Measurements from ENCODE around the gene SELENOM. TPM values are rescaled to one million over a fixed set of nuclear protein-coding genes. Genes with fewer than 3 reads are reported as not detected.

SELENOM gene
- total RNA-seq, 1 donor from 2014 or later = 228 TPM

- H3K4me1 Mint-ChIP-seq (ENCODE audit: low read depth) = peaks cover 17% of the 10 kb centered on the region
- DNase-seq (ENCODE audit: low spot score) = peak; percentile 90
- no peaks in the 10 kb centered on the region for H3K27me3 Mint-ChIP-seq (ENCODE audit: low read depth)
- H3K36me3 Mint-ChIP-seq (ENCODE audit: low read depth) = no peaks in the 10 kb centered on the region
- no peak overlapping the region for H3K4me3 Mint-ChIP-seq (ENCODE audit: unreplicated experiment)
- TF ChIP-seq, protein P1, sequence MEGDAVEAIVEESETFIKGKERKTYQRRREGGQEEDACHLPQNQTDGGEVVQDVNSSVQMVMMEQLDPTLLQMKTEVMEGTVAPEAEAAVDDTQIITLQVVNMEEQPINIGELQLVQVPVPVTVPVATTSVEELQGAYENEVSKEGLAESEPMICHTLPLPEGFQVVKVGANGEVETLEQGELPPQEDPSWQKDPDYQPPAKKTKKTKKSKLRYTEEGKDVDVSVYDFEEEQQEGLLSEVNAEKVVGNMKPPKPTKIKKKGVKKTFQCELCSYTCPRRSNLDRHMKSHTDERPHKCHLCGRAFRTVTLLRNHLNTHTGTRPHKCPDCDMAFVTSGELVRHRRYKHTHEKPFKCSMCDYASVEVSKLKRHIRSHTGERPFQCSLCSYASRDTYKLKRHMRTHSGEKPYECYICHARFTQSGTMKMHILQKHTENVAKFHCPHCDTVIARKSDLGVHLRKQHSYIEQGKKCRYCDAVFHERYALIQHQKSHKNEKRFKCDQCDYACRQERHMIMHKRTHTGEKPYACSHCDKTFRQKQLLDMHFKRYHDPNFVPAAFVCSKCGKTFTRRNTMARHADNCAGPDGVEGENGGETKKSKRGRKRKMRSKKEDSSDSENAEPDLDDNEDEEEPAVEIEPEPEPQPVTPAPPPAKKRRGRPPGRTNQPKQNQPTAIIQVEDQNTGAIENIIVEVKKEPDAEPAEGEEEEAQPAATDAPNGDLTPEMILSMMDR (IDR thresholded peaks at IDR 0.05) = no peak
- no peaks in the 10 kb centered on the region for H3K9me3 Mint-ChIP-seq (ENCODE audit: low read depth)
- no peak overlapping the region for H3K27ac Mint-ChIP-seq (ENCODE audit: unreplicated experiment)
These were observed 19.9 kb upstream of the SELENOM start for GRCh38 chr22:31127181-31127772.

DNA sequence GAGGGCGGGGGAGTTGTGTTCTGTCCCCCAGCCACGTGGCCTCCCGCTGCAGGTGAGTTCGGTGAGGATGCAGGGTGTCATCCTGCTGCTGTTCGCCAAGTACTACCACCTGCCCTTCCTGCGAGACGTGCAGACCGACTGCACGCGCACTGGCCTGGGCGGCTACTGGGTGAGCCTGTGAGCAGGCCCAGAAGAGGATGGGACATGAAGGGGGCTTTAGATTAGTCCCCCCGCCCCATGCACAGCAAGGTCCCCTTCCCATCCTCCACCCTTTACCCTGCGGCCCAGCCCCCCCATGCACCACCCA, 19.5 kb upstream of the SELENOM start:
- no peak overlapping the region for H3K27ac Mint-ChIP-seq (ENCODE audit: unreplicated experiment)
- TF ChIP-seq, protein P1 (IDR thresholded peaks at IDR 0.05) = no peak
- no peaks in the 10 kb centered on the region for H3K9me3 Mint-ChIP-seq (ENCODE audit: low read depth)
- H3K36me3 Mint-ChIP-seq (ENCODE audit: low read depth) = no peaks in the 10 kb centered on the region
- no peaks in the 10 kb centered on the region for H3K27me3 Mint-ChIP-seq (ENCODE audit: low read depth)
- peaks cover 19% of the 10 kb centered on the region for H3K4me1 Mint-ChIP-seq (ENCODE audit: low read depth)
- H3K4me3 Mint-ChIP-seq (ENCODE audit: unreplicated experiment) = no peak overlapping the region
- DNase-seq (ENCODE audit: low spot score) = peak; percentile 86

GRCh38 chr22:31126128-31126868, 18.9 kb upstream of the SELENOM start:
- peaks cover 14% of the 10 kb centered on the region for H3K4me1 Mint-ChIP-seq (ENCODE audit: low read depth)
- H3K4me3 Mint-ChIP-seq (ENCODE audit: unreplicated experiment) = no peak overlapping the region
- TF ChIP-seq, protein P1 (IDR thresholded peaks at IDR 0.05) = no peak
- no peak overlapping the region for H3K27ac Mint-ChIP-seq (ENCODE audit: unreplicated experiment)
- H3K9me3 Mint-ChIP-seq (ENCODE audit: low read depth) = no peaks in the 10 kb centered on the region
- no peaks in the 10 kb centered on the region for H3K27me3 Mint-ChIP-seq (ENCODE audit: low read depth)
- H3K36me3 Mint-ChIP-seq (ENCODE audit: low read depth) = no peaks in the 10 kb centered on the region
- DNase-seq (ENCODE audit: low spot score) = peak; percentile 60

- peak; percentile 68 for DNase-seq (ENCODE audit: low spot score)
- H3K9me3 Mint-ChIP-seq (ENCODE audit: low read depth) = no peaks in the 10 kb centered on the region
- no peak overlapping the region for H3K27ac Mint-ChIP-seq (ENCODE audit: unreplicated experiment)
- no peak overlapping the region for H3K4me3 Mint-ChIP-seq (ENCODE audit: unreplicated experiment)
- H3K36me3 Mint-ChIP-seq (ENCODE audit: low read depth) = no peaks in the 10 kb centered on the region
- TF ChIP-seq, protein P1 (IDR thresholded peaks at IDR 0.05) = no peak
- peaks cover 14% of the 10 kb centered on the region for H3K4me1 Mint-ChIP-seq (ENCODE audit: low read depth)
- no peaks in the 10 kb centered on the region for H3K27me3 Mint-ChIP-seq (ENCODE audit: low read depth)
These were observed 18.3 kb upstream of the SELENOM start for GRCh38 chr22:31125521-31126117.

DNA sequence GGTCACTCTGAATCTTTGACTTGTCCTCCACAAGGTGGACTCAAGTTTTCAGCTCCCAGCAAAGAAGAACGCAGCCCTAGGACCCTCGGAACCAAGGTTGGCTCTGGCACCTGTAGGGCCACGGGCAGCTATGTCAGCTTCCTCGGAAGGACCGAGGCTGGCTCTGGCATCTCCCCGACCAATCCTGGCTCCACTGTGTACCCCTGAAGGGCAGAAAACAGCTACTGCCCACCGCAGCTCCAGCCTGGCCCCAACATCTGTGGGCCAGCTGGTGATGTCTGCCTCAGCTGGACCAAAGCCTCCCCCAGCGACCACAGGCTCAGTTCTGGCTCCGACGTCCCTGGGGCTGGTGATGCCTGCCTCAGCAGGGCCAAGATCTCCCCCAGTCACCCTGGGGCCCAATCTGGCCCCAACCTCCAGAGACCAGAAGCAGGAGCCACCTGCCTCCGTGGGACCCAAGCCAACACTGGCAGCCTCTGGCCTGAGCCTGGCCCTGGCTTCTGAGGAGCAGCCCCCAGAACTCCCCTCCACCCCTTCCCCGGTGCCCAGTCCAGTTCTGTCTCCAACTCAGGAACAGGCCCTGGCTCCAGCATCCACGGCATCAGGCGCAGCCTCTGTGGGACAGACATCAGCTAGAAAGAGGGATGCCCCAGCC, 17.6 kb upstream of the SELENOM start:
- H3K27me3 Mint-ChIP-seq (ENCODE audit: low read depth) = no peaks in the 10 kb centered on the region
- no peaks in the 10 kb centered on the region for H3K36me3 Mint-ChIP-seq (ENCODE audit: low read depth)
- H3K27ac Mint-ChIP-seq (ENCODE audit: unreplicated experiment) = no peak overlapping the region
- H3K9me3 Mint-ChIP-seq (ENCODE audit: low read depth) = no peaks in the 10 kb centered on the region
- DNase-seq (ENCODE audit: low spot score) = peak; percentile 69
- TF ChIP-seq, protein P1 (IDR thresholded peaks at IDR 0.05) = no peak
- peaks cover 14% of the 10 kb centered on the region for H3K4me1 Mint-ChIP-seq (ENCODE audit: low read depth)
- no peak overlapping the region for H3K4me3 Mint-ChIP-seq (ENCODE audit: unreplicated experiment)

All from chondrocyte (in vitro differentiated cells).